H1 (cell line): ENCODE results near the gene ENPEP. TPM values are rescaled to one million over a fixed set of nuclear protein-coding genes. Genes with fewer than 3 reads are reported as not detected.

Experiments used
- CTCF ChIA-PET: fragments of 300-600 bp; sonication (Branson Sonifier 250); formaldehyde crosslinking; loops from one replicate; lab custom pipeline; 2021; ENCODE audit not compliant: partially characterized antibody; lab: Charles Lee
- POLR2A ChIA-PET: fragments of 300-600 bp; sonication (Branson Sonifier 250); formaldehyde crosslinking; loops from one replicate; lab custom pipeline; 2021; ENCODE audit warnings: inconsistent platforms; ENCODE audit not compliant: partially characterized antibody; lab: Charles Lee
- DNase-seq, 2 experiments: peaks; one replicate each; pipeline versions ENCODE4 v3.0.0 to v3.0.0-alpha.2; 2010 to 2022; ENCODE audit warnings: low spot score in 2 of 2, low read depth in 1 of 2, mixed read lengths in 1 of 2
- FAIRE-seq: peaks from 2 replicates; lab custom pipeline; 2011; peaks lifted over from hg19 to GRCh38; lab: Jason Lieb, UNC
- H2AFZ ChIP-seq: 2 replicates; pipeline ENCODE4 v1.8.1; 2012; ENCODE audit warnings: low read length, inconsistent platforms
- H2AK5ac ChIP-seq: 2 replicates; pipeline ENCODE4 v1.6.1; 2013; ENCODE audit warnings: low read depth, low read length
- H2BK120ac ChIP-seq: replicated peaks from 2 replicates; pipeline ENCODE3; 2013; ENCODE audit warnings: low read depth, low read length, inconsistent platforms
- H2BK12ac ChIP-seq: 2 replicates; pipeline ENCODE4 v1.6.1; 2013; ENCODE audit warnings: low read depth, low read length
- H2BK15ac ChIP-seq: 2 replicates; pipeline ENCODE4 v1.6.1; 2013; ENCODE audit warnings: low read length
- H2BK20ac ChIP-seq: 2 replicates; pipeline ENCODE4 v1.6.1; 2013; ENCODE audit warnings: low read length
- H2BK5ac ChIP-seq: 2 replicates; pipeline ENCODE4 v1.6.1; 2013; ENCODE audit warnings: low read depth, low read length
- H3K14ac ChIP-seq: 2 replicates; pipeline ENCODE4 v1.6.1; 2013; ENCODE audit warnings: inconsistent platforms; ENCODE audit not compliant: insufficient read length
- H3K18ac ChIP-seq: 2 replicates; pipeline ENCODE4 v1.6.1; 2013; ENCODE audit warnings: low read length; ENCODE audit errors: extremely low read depth
- H3K23ac ChIP-seq: 2 replicates; pipeline ENCODE4 v1.6.1; 2013; ENCODE audit warnings: inconsistent platforms; ENCODE audit not compliant: insufficient read length
- H3K23me2 ChIP-seq: 2 replicates; pipeline ENCODE4 v1.6.1; 2013; ENCODE audit warnings: low read depth, low read length
- H3K27ac ChIP-seq: 2 replicates; pipeline ENCODE4 v1.6.1; 2011; ENCODE audit warnings: low read depth, low read length, inconsistent platforms
- H3K27me3 ChIP-seq, 4 experiments: replicated peaks in 1 of 4; 1 replicate in 1 of 4; 2 replicates in 3 of 4; pipeline versions ENCODE4 v1.6.1 to v1.8.1; 2011 to 2013; ENCODE audit warnings: low read length in 3 of 4, mild to moderate bottlenecking in 3 of 4, inconsistent platforms in 2 of 4, mixed read lengths in 2 of 4, moderate library complexity in 1 of 4; ENCODE audit not compliant: control insufficient read depth in 3 of 4, insufficient read depth in 3 of 4; ENCODE audit errors: extremely low read depth in 1 of 4
- H3K36me3 ChIP-seq, 4 experiments: 2 replicates each; pipeline versions ENCODE4 v1.6.1 to v1.8.1; 2011 to 2013; ENCODE audit warnings: mild to moderate bottlenecking in 4 of 4, low read length in 3 of 4, moderate library complexity in 2 of 4, control low read depth in 1 of 4, inconsistent platforms in 1 of 4; ENCODE audit not compliant: insufficient read depth in 4 of 4, control insufficient read depth in 2 of 4
- H3K4ac ChIP-seq: replicated peaks from 2 replicates; pipeline ENCODE3; 2013; ENCODE audit warnings: low read length, low read depth, mixed read lengths, inconsistent platforms; ENCODE audit not compliant: insufficient read length
- H3K4me1 ChIP-seq, 4 experiments: replicated peaks in 1 of 4; 1 replicate in 1 of 4; 2 replicates in 3 of 4; pipeline versions ENCODE4 v1.6.1 to v1.8.1; 2011 to 2013; ENCODE audit warnings: low read length in 3 of 4, inconsistent platforms in 2 of 4, mixed read lengths in 1 of 4; ENCODE audit not compliant: insufficient read depth in 4 of 4, control insufficient read depth in 3 of 4
- H3K4me2 ChIP-seq, 2 experiments: 2 replicates each; pipeline versions ENCODE4 v1.6.1 to v1.8.1; 2011 to 2013; ENCODE audit warnings: low read depth in 2 of 2, low read length in 2 of 2, control low read depth in 1 of 2, inconsistent platforms in 1 of 2, mild to moderate bottlenecking in 1 of 2; ENCODE audit not compliant: insufficient read depth in 1 of 2
- H3K4me3 ChIP-seq, 4 experiments: fragments of 200-600, 300-600 bp in 1 of 4; sonication (generic), shearing (Covaris generic), sonication (Bioruptor Twin) in 1 of 4; 2 replicates each; pipeline versions ENCODE4 v1.5.1 to v1.8.1; 2011 to 2016; ENCODE audit warnings: low read length in 4 of 4, low read depth in 3 of 4, control low read depth in 2 of 4, inconsistent platforms in 2 of 4, mild to moderate bottlenecking in 2 of 4, mixed read lengths in 1 of 4, moderate library complexity in 1 of 4; ENCODE audit not compliant: insufficient read depth in 2 of 4; ENCODE audit errors: extremely low read depth in 1 of 4
- H3K56ac ChIP-seq: replicated peaks from 2 replicates; pipeline ENCODE3; 2013; ENCODE audit warnings: low read depth, mild to moderate bottlenecking, mixed read lengths, low read length, inconsistent platforms; ENCODE audit not compliant: insufficient read length
- H3K79me1 ChIP-seq: 2 replicates; pipeline ENCODE4 v1.6.1; 2013; ENCODE audit warnings: low read depth, low read length, control low read depth
- H3K79me2 ChIP-seq, 2 experiments: 2 replicates each; pipeline versions ENCODE4 v1.6.1 to v1.8.1; 2012 to 2013; ENCODE audit warnings: low read length in 2 of 2, mild to moderate bottlenecking in 2 of 2, inconsistent platforms in 1 of 2; ENCODE audit not compliant: insufficient read depth in 2 of 2, control insufficient read depth in 1 of 2
- H3K9ac ChIP-seq, 4 experiments: replicated peaks in 1 of 4; 1 replicate in 1 of 4; 2 replicates in 3 of 4; pipeline versions ENCODE4 v1.6.1 to v1.8.1; 2011 to 2013; ENCODE audit warnings: low read depth in 3 of 4, low read length in 3 of 4, control low read depth in 2 of 4, mild to moderate bottlenecking in 2 of 4, moderate library complexity in 2 of 4, inconsistent platforms in 1 of 4; ENCODE audit errors: extremely low read depth in 1 of 4
- H3K9me3 ChIP-seq, 2 experiments: 2 replicates each; pipeline versions ENCODE4 v1.6.1 to v1.8.1; 2012 to 2013; ENCODE audit warnings: mild to moderate bottlenecking in 2 of 2, moderate library complexity in 2 of 2, control low read depth in 1 of 2, inconsistent platforms in 1 of 2, low read depth in 1 of 2, low read length in 1 of 2, mixed read lengths in 1 of 2; ENCODE audit not compliant: insufficient read depth in 2 of 2
- H4K20me1 ChIP-seq, 2 experiments: replicated peaks in 1 of 2; 2 replicates each; pipeline versions ENCODE3 to v1.8.1; 2011 to 2013; ENCODE audit warnings: inconsistent platforms in 2 of 2, low read length in 2 of 2, mild to moderate bottlenecking in 1 of 2; ENCODE audit not compliant: insufficient read depth in 2 of 2, control insufficient read depth in 1 of 2
- H4K5ac ChIP-seq: 2 replicates; pipeline ENCODE4 v1.6.1; 2013; ENCODE audit warnings: low read length, low read depth, mixed read lengths, inconsistent platforms; ENCODE audit not compliant: insufficient read length
- H4K8ac ChIP-seq: 2 replicates; pipeline ENCODE4 v1.8.0; 2013; ENCODE audit warnings: mild to moderate bottlenecking, moderate library complexity, low read length, inconsistent platforms; ENCODE audit not compliant: insufficient read depth; ENCODE audit errors: extremely low read depth
- H4K91ac ChIP-seq: replicated peaks from 2 replicates; pipeline ENCODE3; 2013; ENCODE audit warnings: low read length, mixed read lengths, inconsistent platforms; ENCODE audit not compliant: insufficient read length
- CBX5 ChIP-seq: fragments of 300-800, 300-1000 bp; sonication (generic); IDR thresholded peaks from 2 replicates; pipeline ENCODE4 v1.7.1; 2016; ENCODE audit warnings: antibody characterized with exemption, low read length, low read depth
- CTCF ChIP-seq, 3 experiments: IDR thresholded peaks; 1 replicate in 2 of 3; 2 replicates in 1 of 3; pipeline versions ENCODE4 v1.5.1 to v1.6.1; 2011; ENCODE audit warnings: low read length in 3 of 3, mild to moderate bottlenecking in 3 of 3, inconsistent platforms in 2 of 3, low read depth in 1 of 3, moderate library complexity in 1 of 3; ENCODE audit not compliant: insufficient read depth in 1 of 3; ENCODE audit errors: control extremely low read depth in 1 of 3
- EGR1 ChIP-seq: IDR thresholded peaks from 2 replicates; pipeline ENCODE4 v1.6.1; 2011; ENCODE audit warnings: low read depth, low read length, borderline replicate concordance
- GABPA ChIP-seq: IDR thresholded peaks from 2 replicates; pipeline ENCODE4 v1.6.1; 2011; ENCODE audit warnings: mild to moderate bottlenecking, low read length, moderate library complexity, borderline replicate concordance; ENCODE audit not compliant: insufficient read depth
- GTF2F1 ChIP-seq: IDR thresholded peaks from 2 replicates; pipeline ENCODE4 v1.6.1; 2012; ENCODE audit warnings: low read depth, low read length, improper control_type of control experiment, borderline replicate concordance
- HDAC2 ChIP-seq, 2 experiments: fragments of 300-600 bp in 1 of 2; sonication (generic) in 1 of 2; IDR thresholded peaks; 2 replicates each; pipeline ENCODE4 v1.6.1; 2011 to 2012; ENCODE audit warnings: low read depth in 2 of 2, low read length in 2 of 2, mild to moderate bottlenecking in 2 of 2, moderate library complexity in 2 of 2, borderline replicate concordance in 1 of 2, inconsistent platforms in 1 of 2
- JUN ChIP-seq: IDR thresholded peaks from 2 replicates; pipeline ENCODE4 v1.6.1; 2011; ENCODE audit warnings: low read depth, mild to moderate bottlenecking, improper control_type of control experiment, low read length
- RAD21 ChIP-seq, 2 experiments: IDR thresholded peaks in 1 of 2; conservative IDR thresholded peaks in 1 of 2; 2 replicates each; pipeline ENCODE4 v1.6.1; 2011; ENCODE audit warnings: low read depth in 2 of 2, low read length in 2 of 2, improper control_type of control experiment in 1 of 2, inconsistent platforms in 1 of 2, mild to moderate bottlenecking in 1 of 2, moderate library complexity in 1 of 2
- RXRA ChIP-seq: IDR thresholded peaks from 2 replicates; pipeline ENCODE4 v1.6.1; 2011; ENCODE audit warnings: low read depth, mild to moderate bottlenecking, low read length, moderate library complexity; ENCODE audit not compliant: insufficient read depth
- TCF12 ChIP-seq: IDR thresholded peaks from 2 replicates; pipeline ENCODE4 v1.6.1; 2011; ENCODE audit warnings: low read depth, mild to moderate bottlenecking, low read length
- YY1 ChIP-seq: IDR thresholded peaks from 2 replicates; pipeline ENCODE4 v1.6.1; 2011; ENCODE audit warnings: low read depth, mild to moderate bottlenecking, low read length
- polyA plus RNA-seq, 7 experiments: library from polyadenylated mRNA; depleted of rRNA in 3 of 7; stranded (reverse) in 5 of 7; unstranded in 2 of 7; fragments of >200 nt in 5 of 7; fragments of 200-250 nt in 2 of 7; gene quantifications; 1 replicate in 5 of 7; 2 replicates in 1 of 7; 4 replicates in 1 of 7; pipeline versions ENCODE4 v1.2.1 to v1.2.3, GENCODE V29; 2011 to 2013; ENCODE audit warnings: missing spikeins in 2 of 7, mixed read lengths in 2 of 7
- total RNA-seq: library from RNA; stranded (reverse); fragmentation: NEBNext Ultra II Directional; extraction: Animal tissue kit (Norgen Biotek cat#: 25700); gene quantifications from 2 replicates; pipeline ENCODE4 v1.2.1, GENCODE V29; 2021

ENPEP gene
- total and polyA plus RNA-seq, 2 of the 8 experiments (the other 6 are each of a cell fraction or from before 2014, with no cell fraction given), result 0.09 to 0.61 TPM

GRCh38 chr4:110544594-110544993, 68.6 kb downstream of the ENPEP start:
- Histone ChIP-seq H3K23me2 (no peaks in the 10 kb centered on the region), H4K91ac (no peak overlapping the region), H2BK12ac (no peak overlapping the region), H3K4ac (no peak overlapping the region), H3K79me1 (no peaks in the 10 kb centered on the region), H2BK15ac (no peak overlapping the region), H2AFZ (no peak overlapping the region), H3K4me2 (no peak overlapping the region), H3K18ac (no peak overlapping the region), H2BK20ac (no peak overlapping the region), H3K56ac (no peak overlapping the region), H2AK5ac (no peak overlapping the region), H3K14ac (no peak overlapping the region), H3K9me3 (no peaks in the 10 kb centered on the region), H4K8ac (no peak overlapping the region), H2BK5ac (no peak overlapping the region), H3K36me3 (no peaks in the 10 kb centered on the region), H3K27ac (no peak overlapping the region), H3K27me3 (no peaks in the 10 kb centered on the region), H4K5ac (no peak overlapping the region), H3K23ac (no peak overlapping the region), H3K4me3 (no peak overlapping the region), H4K20me1 (no peaks in the 10 kb centered on the region), H3K4me1 (0 out of 7 replicates have a peak, but pooled peaks cover 0 to 1% (median 0%) of the 10 kb centered on the region in 4 experiments), H2BK120ac (no peak overlapping the region), H3K9ac (no peak overlapping the region), H3K79me2 (no peaks in the 10 kb centered on the region)
- DNase-seq (no peak), FAIRE-seq (no peak)
- ChIA-PET POLR2A (no interaction called here), CTCF (interaction anchor here (0.9 to 1.3 kb wide), 2 partner anchors 39 to 440 kb away, joined by 3 read pairs; no protein-coding TSS in a partner anchor)
- TF ChIP-seq TCF12 (no peak), RAD21 (IDR thresholded peaks at IDR 0.05 in 1 of 2, conservative IDR thresholded peaks at IDR 0.05 in 1 of 2; ENCODE audit: low read depth in 2 of 2, low read length in 2 of 2) (no peak), GTF2F1 (no peak), CTCF (IDR thresholded peaks at IDR 0.05; ENCODE audit: control extremely low read depth in 1 of 3, insufficient read depth in 1 of 3, low read depth in 1 of 3, low read length in 3 of 3) (no peak), YY1 (no peak), HDAC2 (IDR thresholded peaks at IDR 0.05; ENCODE audit: borderline replicate concordance in 1 of 2, low read depth in 2 of 2, low read length in 2 of 2) (no peak), JUN (no peak), CBX5 (no peak), EGR1 (no peak), GABPA (no peak), RXRA (no peak)
